Right lobe of liver (tissue), 4 donors: ENCODE data around the gene CFAP99.

ENCODE experiments used
- CTCF ChIP-seq, 4 donors: fragments of 200-600 bp in 3 of 4; fragments of 450-650 bp in 1 of 4; IDR thresholded peaks; one replicate each; pipeline versions ENCODE4 v1.5.1 to v1.8.0; 2016 to 2022; ENCODE audit warnings: antibody characterized with exemption in 4 of 4, mild to moderate bottlenecking in 2 of 4
- POLR2A ChIP-seq: fragments of 450-650 bp; IDR thresholded peaks from one replicate; pipeline ENCODE4 v1.6.1; 2017; ENCODE audit warnings: antibody characterized with exemption, mild to moderate bottlenecking
- donor health status: DM: no; HTN: no; CAD: no.
- donor health status: DM: no; HTN: no; CAD: no.
- donor health status: DM: no; HTN: yes; CAD: no.

GRCh38 chr4:2489081-2489805 is 70.5 kb downstream of the CFAP99 start:
- TF ChIP-seq CTCF (IDR thresholded peaks at IDR 0.05): no peak
- TF ChIP-seq POLR2A: no peak
